AG09309 (cell line): Measurements from ENCODE around the gene RGS16.
A peak's percentile ranks its signal among the peaks of the same experiment; 100 is the strongest.

ENCODE experiments used
- DNase-seq: peaks from one replicate; pipeline ENCODE4 v3.0.0-alpha.2; 2010; ENCODE audit warnings: low read depth
- H3K4me3 ChIP-seq: 2 replicates; pipeline ENCODE4 v1.5.1; 2011; ENCODE audit warnings: mild to moderate bottlenecking, low read depth, low read length, moderate library complexity; ENCODE audit not compliant: control insufficient read depth
- CTCF ChIP-seq: IDR thresholded peaks from 2 replicates; pipeline ENCODE4 v1.5.1; 2011; ENCODE audit warnings: mild to moderate bottlenecking, low read depth, low read length, inconsistent platforms; ENCODE audit not compliant: insufficient read depth, control insufficient read depth; ENCODE audit errors: missing control alignments

The RGS16 gene, protein sequence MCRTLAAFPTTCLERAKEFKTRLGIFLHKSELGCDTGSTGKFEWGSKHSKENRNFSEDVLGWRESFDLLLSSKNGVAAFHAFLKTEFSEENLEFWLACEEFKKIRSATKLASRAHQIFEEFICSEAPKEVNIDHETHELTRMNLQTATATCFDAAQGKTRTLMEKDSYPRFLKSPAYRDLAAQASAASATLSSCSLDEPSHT

DNA sequence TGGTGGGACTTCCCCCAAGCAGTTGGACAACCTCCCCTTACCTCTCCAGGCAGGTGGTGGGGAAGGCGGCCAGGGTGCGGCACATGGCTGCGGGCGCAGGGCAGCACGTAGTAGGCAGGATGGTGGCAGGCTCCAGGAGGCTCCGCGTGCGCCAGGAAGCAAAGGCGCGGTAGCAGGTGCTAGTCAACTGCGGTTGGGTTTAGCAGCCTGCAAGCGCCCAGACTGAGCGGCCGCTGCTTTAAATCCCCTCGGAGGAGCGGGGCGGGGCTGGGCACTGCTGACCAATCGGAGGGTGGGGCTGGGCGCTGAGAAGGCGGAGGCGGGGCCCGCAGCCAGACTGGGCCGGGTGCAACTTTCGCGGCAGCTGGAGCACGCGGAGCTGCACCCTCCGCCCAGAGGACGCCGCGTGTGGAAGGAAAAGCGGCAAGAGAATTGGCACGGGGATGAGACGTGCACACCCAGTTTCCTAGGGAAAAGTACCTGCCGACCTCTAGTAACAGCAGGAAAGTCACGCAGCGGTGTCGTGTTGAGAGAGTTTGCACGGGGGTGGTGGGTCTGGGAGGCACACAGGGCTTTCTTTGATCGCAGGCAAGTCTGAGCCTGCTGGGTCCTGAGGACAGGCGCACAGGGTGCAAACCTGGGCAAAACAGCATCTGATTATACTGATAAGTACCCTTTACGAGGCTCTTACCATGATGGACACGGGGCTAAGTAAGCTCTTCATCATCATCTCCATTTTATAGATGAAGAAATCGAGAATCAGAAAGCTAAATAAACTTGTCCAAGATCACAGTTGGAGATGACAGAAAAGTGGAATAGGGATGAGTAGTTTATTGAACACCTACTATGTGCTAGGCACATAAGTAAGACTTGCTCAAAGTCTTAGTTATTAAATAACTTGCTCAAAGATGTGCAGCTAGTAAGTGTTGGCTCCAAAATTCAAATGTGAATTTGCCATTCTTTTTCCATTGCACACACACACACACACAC is at the start of gene RGS16:
Gene RGS16 (minus strand): TSS at position 215 of the 990 bp plus-strand sequence. CDS start 130 bp downstream, at position 85.
- DNase-seq, result no peak
- no peak for TF ChIP-seq CTCF
- H3K4me3 ChIP-seq, result peak within 1 kb of the TSS; percentile 38

- no peak for DNase-seq
- no peak overlapping the region for H3K4me3 ChIP-seq
- TF ChIP-seq CTCF, result no peak
Observed at GRCh38 chr1:182653986-182654385, 49.8 kb upstream of the RGS16 start.

- no peak overlapping the region for H3K4me3 ChIP-seq
- no peak for DNase-seq
- no peak for TF ChIP-seq CTCF
Observed at GRCh38 chr1:182652933-182653332, 48.7 kb upstream of the RGS16 start.

DNA sequence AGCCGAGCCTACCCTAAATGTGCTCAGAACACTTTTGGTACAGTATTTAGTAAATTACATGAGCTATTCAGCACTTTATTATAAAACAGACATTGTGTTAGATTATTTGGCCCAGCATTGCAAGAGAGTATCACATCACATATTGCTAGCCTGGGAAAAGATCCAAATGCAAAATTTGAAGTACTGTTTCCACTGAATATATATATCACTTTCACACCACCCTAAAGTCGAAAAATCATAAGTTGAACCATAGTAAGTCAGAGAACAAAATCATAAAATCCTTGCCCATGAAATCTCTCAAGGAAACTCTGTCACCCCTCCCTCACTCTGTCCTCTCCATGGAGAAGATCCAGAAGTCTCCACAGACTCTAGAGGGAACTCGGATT is 47.1 kb upstream of the RGS16 start:
- TF ChIP-seq CTCF, result no peak
- DNase-seq, result no peak
- no peak overlapping the region for H3K4me3 ChIP-seq

DNA sequence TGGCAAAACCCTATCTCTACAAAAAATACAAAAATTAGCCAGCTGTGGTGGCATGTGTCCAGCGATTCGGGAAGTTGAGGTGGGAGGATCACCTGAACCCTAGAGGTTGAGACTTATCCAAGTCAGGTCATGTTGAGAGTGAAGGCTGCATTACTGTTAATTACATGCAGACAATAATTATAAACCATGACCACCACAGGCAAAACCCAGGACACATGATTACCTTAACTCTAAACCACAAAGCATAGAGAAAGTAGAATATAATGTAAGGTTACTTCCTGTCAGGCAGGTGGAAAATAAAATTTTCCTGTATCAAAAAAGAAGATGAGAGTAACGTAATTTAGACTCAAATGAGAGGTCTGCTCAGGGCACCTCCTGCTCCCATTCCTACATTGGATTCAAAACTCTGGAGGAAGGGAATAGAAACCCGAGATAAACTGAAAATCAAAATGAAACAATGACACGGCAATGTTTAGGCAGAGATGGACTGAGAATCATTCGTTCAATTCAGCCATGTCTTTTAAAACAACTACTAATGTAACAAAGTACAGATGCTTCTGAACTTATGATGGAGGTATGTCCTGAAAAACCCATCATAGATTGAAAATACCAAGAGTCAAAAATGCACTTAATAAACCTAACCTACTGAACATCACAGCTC is 46.6 kb upstream of the RGS16 start:
- H3K4me3 ChIP-seq, result no peak overlapping the region
- TF ChIP-seq CTCF, result no peak
- DNase-seq, result no peak

DNA sequence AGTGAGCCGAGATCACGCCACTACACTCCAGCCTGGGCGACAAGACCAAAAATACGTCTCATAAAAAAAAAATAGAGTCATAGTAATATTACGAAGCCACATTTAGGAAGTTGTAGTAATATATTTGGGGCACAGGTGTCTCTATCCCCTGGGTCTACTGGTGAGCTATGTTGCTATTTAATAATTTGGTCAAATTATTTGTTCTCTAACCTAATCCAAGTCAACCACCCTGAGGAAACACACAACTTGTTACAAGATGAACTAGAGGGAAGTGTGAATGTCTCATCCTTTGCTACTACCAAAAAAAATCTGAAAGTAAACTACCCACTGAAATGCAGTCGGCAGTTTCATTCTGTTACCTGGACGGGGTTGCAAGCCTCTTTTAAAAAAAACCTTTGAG is 44.9 kb upstream of the RGS16 start:
- DNase-seq, result no peak
- H3K4me3 ChIP-seq, result no peak overlapping the region
- TF ChIP-seq CTCF, result no peak
